ENCODE results near the gene SDF2L1.
"Not testable (repeated sequence)": the region's sequence is repeated elsewhere in the genome, so short reads cannot be mapped to it uniquely, and the experiment has no call there.

The SDF2L1 gene

GRCh38 chr22:21612858-21613257 lies 29.2 kb upstream of the SDF2L1 start:
- no peak for TF ChIP-seq CTCF (IDR thresholded peaks at IDR 0.05; ENCODE audit: insufficient read depth, low read depth, low read length, missing control alignments)
- no peak overlapping the region for H3K4me3 ChIP-seq (ENCODE audit: low read depth, low read length)

GRCh38 chr22:21613553-21614233 lies 28.4 kb upstream of the SDF2L1 start:
- DNase-seq (ENCODE audit: low read depth) = no peak
- H3K4me3 ChIP-seq (ENCODE audit: low read depth, low read length) = no peak overlapping the region
- no peak for TF ChIP-seq CTCF (IDR thresholded peaks at IDR 0.05; ENCODE audit: insufficient read depth, low read depth, low read length, missing control alignments)

More at GRCh38 chr22:21612858-21613257, 29.2 kb upstream of the SDF2L1 start:
- DNase-seq (ENCODE audit: low read depth) = no peak

- H3K4me3 ChIP-seq (ENCODE audit: low read depth, low read length) = no peak overlapping the region
- no peak for DNase-seq (ENCODE audit: low read depth)
- no peak for TF ChIP-seq CTCF (IDR thresholded peaks at IDR 0.05; ENCODE audit: insufficient read depth, low read depth, low read length, missing control alignments)
Observed at GRCh38 chr22:21615731-21616130, 26.4 kb upstream of the SDF2L1 start.

- DNase-seq (ENCODE audit: low read depth); H3K4me3 ChIP-seq (ENCODE audit: low read depth, low read length): not testable (repeated sequence)
Observed at GRCh38 chr22:21617337-21617736, 24.8 kb upstream of the SDF2L1 start.

GRCh38 chr22:21621025-21621424 lies 21.1 kb upstream of the SDF2L1 start:
- TF ChIP-seq CTCF (IDR thresholded peaks at IDR 0.05; ENCODE audit: insufficient read depth, low read depth, low read length, missing control alignments) = no peak
- no peak for DNase-seq (ENCODE audit: low read depth)
- H3K4me3 ChIP-seq (ENCODE audit: low read depth, low read length) = no peak overlapping the region

- no peak overlapping the region for H3K4me3 ChIP-seq (ENCODE audit: low read depth, low read length)
- DNase-seq (ENCODE audit: low read depth) = no peak
- TF ChIP-seq CTCF (IDR thresholded peaks at IDR 0.05; ENCODE audit: insufficient read depth, low read depth, low read length, missing control alignments) = no peak
Observed at GRCh38 chr22:21622011-21622918, 19.8 kb upstream of the SDF2L1 start.

- no peak for TF ChIP-seq CTCF (IDR thresholded peaks at IDR 0.05; ENCODE audit: insufficient read depth, low read depth, low read length, missing control alignments)
- DNase-seq (ENCODE audit: low read depth) = no peak
- no peak overlapping the region for H3K4me3 ChIP-seq (ENCODE audit: low read depth, low read length)
Observed at GRCh38 chr22:21622919-21623647, 19.0 kb upstream of the SDF2L1 start.

All from GM12865 (cell line).